GM19239 (cell line): ENCODE measurements around the gene CCDC82.

ENCODE experiments used
- DNase-seq: peaks from one replicate; pipeline ENCODE4 v3.0.0; 2011; ENCODE audit warnings: low spot score; ENCODE audit not compliant: insufficient read length
- FAIRE-seq: peaks from 2 replicates; lab custom pipeline; 2011; peaks lifted over from hg19 to GRCh38; lab: Jason Lieb, UNC

Gene CCDC82

DNA sequence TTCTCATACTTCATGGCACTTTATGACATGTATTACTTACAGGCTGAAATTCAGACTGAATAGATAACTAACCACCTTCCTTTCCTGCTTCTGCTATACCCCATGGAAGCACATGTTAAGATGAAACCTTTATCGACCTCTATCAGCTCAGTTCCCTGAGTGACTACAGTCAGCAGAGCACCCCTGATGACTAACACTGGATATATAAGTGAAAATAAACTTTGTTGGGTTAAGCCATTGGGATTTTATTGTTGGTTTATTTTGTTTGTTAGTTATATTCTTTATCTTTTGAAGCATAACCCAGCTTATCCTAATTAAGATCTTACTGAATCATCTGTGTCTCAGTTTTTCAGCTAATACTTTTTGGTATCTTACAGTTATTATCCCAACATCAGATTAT is 23.7 kb downstream of the CCDC82 start:
- FAIRE-seq: peak; percentile 69
- DNase-seq: no peak

DNA sequence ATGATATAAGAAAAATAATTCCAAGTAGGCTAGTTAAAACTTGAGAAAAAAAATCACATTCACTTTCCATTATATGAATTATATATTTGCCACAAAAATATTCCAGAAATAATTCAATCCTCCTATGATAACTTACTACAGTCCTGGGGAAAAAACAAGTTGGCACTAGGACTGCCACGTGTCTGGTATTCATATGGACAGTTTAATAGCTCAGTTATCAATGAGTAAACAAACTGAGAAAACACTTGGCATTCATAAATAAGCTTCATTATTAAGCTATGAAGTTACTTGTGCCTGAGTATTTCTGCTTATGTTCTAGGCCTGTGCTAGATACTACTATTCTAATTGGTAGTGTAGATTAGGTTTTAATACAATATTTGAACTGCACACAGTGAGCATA is 24.2 kb downstream of the CCDC82 start:
- no peak for FAIRE-seq

DNA sequence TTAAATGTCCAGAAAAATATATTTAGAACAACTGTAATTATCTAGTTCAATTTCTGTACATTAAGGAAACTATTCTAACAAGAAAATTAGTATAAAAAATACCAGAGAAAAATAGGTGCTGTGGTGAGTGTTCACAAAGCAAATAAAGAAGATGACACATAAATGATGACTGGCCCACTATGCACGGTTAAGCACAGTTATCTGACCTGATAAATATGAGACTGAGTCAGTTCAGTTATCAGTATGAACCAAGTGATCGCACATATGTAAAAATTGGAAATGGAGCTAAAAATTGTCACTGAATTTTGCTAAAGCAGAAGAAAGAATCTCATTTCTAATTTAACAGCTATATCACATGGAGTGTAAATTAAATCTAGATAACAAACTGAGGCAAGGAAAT is 27.9 kb downstream of the CCDC82 start:
- FAIRE-seq: no peak
- DNase-seq: no peak

More for the DNA sequence above, 24.2 kb downstream of the CCDC82 start:
- no peak for DNase-seq

DNA sequence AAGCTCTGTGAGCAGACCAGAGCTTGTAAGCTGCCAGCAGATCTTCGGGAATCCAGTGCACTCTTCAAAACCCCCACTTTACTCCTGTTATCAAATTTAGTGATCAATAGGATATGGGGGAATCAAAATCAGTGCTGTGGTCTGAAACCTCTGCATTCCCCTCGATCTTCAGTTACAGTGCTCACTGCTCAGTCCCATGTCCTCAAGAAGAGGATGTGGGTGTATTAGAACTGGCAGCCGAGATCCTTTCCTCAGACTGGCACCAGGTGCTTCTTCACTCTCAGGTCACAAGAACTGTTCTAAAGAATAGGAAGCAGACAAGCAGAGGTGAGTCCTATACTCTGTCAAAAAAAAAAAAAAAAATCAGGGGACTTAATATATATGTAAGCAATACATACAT is 31.4 kb downstream of the CCDC82 start:
- no peak for FAIRE-seq

DNA sequence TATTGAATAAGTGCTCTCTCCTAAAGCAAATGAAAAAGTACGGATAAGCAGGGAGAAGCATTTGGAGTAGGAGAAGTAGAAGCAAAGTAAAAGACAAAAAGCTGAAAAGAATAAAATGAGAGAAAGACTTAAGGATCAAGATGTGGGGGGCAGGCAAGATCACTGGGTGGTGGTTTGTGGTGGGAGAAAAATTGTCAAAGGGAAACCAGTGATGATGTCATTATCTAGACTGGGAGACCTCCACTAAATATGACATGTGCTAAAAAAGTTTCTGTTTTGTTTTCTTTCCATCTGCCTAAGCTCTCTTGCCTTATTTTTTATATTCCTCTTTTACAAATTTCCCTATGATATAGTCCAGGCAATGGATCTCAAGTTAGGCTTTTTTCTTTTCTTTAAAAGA is 31.9 kb downstream of the CCDC82 start:
- no peak for DNase-seq
- FAIRE-seq: peak; percentile 35

More for the DNA sequence above, 31.4 kb downstream of the CCDC82 start:
- no peak for DNase-seq

DNA sequence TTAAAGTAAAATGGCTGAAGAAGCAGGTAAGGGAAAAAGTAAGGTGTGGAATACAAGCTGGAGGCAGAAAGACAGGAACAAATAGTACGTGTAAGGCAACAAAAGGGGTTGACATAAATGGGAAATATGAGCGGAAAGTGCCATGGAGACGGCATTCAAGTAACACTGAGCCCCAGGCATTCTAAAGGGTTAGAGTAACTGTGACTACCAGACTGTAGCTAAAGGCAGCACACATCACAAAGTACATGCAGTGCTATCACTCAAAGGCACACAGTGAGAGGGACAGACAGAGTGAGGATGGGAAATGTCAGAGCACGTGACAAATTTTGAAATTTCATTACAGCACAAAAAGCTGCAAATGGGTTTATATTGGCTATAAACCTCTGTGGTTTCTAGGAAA is 32.9 kb downstream of the CCDC82 start:
- no peak for FAIRE-seq

DNA sequence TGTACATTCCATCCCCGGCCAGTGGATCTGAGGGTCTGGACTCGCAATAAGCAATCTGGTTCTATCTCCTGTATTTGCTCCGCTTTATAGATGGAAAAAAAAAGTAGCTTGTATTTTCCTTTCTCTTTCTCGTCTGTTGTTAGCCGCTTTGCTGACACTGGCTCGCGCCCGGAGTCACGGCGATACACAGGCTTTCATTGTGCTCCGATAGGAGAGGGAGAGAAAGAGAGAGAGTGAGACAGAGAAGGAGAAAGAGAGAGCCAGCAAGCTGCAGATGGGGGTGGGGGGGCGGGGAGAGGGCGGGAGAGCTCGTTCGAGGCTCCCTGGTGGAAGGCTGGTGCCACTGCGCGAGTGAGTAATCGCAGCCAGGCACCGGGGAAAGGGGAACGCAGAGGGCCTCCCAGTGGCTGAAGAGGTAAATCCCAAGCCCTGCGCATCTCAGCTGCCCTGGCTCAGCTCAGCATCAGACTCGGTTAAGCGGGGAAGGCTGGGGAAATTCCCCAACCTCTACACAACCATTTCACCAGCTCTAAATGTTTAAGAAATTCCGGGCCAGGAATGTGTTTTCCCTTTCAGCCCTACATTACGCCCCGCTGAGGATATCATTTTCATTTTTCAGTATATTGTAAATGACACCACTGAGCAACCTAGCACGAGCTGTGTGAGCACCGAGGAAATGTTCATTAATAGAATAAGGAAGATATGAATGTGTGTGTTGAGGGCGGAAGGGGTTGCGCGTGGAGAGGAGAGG is 46.6 kb downstream of the CCDC82 start, which contains the start of gene MAML2:
MAML2 (minus strand) TSS at position 235 of the 751 bp plus-strand sequence. CDS start 1,300 bp downstream, outside the sequence.
- FAIRE-seq (peak; percentile 65), DNase-seq (peak; percentile 78)

More for the DNA sequence above, 32.9 kb downstream of the CCDC82 start:
- DNase-seq: no peak

DNA sequence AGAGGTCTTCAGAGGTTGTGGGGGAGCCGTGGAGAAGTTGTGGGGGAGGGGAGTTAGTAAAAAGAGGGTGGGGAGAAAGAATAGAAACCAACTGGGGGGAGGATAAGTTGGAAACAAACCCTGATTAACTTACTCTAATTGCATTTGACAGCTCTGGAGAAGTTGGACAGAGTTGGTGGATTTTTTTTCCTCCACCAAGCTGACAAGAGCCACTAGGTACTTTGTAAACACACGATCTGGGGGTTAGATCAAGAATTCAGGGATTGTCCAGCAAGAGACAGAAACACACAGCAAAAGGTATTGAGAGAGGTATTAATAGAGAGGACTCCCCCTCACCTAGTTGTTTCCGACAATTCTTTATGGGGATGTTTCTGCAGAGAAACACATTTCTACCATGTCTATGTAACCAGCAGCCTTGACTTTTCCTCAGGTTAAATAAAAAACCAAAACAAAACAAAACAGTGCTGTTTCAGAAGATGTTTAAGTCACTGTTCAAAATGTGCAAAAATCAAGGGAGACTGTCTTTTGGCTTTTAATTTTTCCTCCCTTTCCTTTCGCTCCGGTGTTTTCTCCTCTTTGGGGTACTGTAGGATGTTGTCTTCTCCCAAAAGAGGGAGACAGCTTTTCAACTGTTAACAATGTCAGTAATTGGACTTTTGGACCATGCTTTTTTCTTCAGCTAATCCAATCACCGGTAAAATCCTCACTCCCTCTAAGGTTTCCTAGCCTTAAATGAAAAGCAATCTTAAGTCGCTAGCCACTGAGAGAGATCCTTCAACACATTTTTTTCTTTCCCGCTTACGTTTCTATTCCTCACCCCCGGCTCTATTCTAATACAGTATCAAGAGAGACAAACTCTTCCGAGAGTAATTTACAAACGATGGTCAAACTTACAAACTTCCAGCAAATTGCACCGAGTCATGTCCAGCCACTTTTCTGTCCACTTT is 47.4 kb downstream of the CCDC82 start:
- DNase-seq: no peak
- peak; percentile 68 for FAIRE-seq

DNA sequence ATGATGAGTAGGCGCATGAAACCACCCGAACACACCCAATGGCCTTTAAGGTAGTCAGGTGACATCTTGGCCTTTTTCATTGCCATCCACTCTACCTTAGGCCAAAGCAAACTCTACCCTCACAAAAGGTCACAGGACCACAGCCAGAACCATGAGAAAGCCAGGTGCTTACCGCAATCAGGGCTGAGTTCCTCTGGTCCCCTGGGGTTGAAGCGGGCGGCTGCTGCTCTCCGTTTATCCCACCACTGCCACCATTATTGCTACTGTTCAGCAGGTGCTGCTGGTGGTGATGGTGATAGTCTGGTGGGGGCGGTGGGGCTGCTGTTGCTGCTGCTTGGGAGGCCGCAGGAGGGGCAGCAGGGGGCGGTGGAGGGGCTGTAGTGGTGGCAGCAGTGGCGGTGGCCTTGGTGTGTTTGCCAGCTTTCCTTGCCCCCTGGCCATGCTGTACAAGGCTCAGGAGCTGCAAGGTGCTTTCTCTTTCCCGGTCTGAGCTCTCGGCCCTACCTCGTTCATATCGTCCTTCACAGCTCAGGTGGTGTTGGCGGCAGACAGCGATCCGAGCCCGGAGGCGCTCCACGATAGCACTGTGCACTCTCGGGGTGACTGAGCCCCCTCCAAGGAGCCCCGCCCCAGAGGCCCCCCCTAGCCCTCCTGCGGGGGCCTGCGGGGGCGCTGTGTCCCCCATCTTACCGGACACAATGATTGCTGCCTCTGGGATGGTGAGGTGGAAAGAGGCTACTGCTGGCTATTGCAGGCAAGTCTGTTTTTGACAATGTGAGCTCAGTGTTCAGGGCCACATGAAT is 48.3 kb downstream of the CCDC82 start:
- DNase-seq (no peak), FAIRE-seq (peak; percentile 42)

DNA sequence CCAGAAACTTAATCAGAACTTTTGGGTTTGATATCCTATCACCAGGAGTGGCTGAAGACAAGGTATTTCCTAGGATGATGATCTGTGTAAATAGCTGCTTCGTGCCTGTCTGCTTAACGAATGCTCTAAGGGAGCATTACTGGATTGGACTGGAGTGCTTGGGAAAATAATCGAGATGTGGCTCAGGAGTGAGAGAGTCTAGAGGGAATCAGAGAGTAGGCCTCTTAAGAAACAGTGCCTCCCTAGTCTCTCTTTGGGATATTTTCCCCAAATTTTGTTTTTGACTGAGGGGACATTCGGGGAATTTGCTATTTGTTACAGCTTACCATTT is 49.2 kb downstream of the CCDC82 start:
- DNase-seq (no peak), FAIRE-seq (no peak)

DNA sequence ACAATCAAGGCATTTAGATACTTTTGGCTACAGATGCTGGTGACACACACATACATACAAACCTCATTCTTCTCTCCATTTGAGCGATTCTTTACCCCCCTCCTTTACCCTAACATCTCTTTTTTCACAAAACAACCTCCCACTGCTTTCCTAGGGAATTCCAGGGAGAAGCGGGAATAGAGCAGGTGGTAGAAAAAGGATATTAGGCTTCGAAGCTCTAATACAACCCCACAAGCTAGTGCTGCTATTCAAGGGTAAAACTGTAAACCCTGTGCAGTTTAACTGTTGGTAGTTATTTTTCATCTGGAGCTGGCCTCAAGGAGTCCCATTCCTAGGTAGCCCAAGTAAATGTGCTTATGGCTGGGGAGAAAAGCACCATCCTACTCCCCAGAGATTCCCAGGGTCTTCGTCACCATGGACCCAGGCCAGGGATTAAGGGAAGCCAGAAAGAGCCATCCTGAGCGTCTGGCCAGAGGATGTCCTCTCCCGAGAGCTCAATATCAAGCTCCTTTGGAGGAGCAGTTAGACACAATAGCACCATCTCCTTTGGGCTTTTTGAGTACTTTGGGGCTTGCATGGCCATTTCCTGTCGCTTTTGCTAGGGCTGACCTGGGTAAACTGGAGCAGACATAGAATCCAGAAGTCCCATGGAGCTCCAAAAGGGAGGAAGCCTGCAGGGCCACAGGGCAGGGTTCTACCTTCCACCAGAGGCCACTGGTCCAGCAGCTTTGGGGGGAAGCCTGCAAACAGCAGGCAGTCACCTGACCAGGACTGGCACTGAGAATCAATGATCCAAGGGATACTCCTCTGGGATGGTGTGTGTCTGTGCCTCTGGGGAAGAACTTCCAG is 49.8 kb downstream of the CCDC82 start:
- FAIRE-seq: no peak
- no peak for DNase-seq

DNA sequence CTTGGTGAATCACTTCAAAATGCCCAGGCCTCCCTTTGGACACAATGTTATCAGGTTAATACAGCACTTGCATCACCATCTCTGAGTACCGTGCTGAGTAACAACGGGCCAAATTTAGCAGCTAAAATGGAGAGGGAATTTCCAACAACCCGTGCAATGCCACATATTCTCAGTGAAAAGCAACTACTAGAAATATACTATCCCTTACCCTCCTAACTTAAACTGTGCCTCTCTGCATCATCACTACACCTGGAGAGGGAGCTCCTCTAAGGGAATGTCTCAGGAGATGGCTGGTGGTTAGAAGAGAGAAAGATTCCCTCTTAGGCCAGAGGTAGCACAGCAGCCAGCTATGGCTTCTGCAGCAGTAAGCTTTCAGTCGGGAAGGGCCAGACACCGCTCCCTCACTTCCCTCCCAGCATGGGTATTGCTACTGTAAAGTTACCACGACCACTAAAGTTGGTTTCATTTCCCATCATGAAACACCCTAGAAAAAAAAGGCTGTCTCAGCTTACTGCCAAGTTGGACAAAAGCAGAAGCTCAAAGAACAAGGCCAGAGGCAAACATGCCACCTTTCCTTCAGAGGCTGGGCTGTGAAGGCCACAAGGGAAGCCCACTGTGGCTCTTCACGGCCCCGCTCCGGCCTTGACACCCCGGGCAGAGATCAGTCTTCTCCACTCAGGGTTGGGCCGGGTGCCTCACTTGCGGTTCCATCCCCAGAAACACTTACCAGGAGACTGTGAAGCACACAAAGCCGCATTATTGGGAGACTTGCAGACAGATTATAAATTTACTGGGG is 50.6 kb downstream of the CCDC82 start:
- peak; percentile 23 for DNase-seq
- FAIRE-seq: peak; percentile 88

DNA sequence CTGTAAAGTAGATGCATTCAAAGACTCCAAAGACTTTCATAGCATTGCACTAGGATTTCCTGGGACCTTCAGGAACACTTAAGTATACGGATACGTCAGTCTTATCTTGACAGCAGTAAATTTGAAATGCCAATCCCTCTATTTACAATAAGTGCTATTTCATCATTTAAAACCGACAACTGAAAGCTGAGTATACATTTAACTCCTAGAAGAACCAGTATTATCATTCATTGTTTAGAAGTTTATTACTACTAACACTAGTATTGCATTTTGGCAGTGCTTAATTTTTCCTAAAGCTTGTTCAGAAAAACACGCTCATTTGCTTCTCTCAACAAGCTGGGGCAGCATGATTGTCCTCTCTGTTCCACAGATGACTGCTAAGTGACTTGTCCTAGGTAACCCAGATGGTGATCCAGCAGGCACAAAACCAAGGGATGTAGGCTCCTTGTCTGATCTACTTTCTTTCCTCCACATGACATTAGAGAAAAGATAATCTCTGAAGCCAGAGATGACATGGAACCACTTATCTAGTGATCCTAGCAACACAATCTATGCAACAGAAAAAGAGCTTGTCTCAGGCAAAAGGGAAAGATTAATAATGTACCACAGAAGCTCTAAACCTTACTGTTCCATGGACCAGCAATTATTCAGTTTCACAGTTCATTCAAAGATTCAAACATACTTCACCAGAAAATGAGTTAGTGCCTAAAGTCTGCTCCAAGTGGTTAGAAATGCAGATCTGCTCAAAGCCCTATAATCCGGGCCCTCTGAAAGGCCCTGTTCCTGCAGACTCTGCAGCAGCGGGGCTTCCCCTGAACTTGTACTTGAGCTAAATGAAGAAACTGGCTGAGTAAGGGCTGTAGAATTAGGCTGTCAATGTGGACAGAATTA is 51.9 kb downstream of the CCDC82 start:
- DNase-seq: no peak
- peak; percentile 82 for FAIRE-seq

DNA sequence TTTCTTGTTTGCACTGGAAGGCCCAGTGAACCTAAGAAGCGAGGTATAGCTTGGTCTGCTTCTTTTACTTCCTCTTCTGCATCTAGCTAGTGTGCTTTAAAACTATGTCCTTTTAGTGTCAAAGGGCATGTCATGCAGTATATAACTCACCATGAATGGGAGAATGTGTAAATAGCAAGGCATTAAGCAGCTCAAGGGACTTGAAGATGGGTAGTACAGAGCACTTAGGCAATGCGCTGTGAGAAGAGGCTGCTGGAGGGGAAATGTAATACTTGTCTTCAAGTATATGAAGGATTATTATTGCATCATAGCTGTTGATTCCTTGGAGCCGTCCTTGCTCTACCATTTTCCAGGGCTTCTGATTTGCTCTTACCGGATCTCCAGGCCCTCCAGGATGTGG is 54.3 kb downstream of the CCDC82 start:
- no peak for FAIRE-seq
- DNase-seq: no peak

DNA sequence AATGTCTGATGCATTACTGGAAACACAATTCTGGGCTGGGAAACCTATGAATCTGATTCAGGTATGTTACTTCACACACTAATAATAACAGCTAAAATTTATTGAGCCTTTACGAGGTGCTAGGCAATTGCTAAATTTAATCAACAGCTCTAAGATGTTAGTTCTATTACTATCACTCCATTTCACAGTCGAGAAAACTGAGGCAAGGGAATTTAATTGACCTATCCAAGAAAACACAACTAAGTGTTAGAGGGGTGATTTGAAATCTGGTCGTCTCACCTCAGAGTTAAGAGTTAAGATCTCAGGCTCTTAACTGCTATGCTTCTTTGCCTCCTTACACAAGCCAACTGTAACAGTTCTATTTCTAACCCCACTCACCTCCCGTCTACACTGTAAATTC is 55.5 kb downstream of the CCDC82 start:
- no peak for DNase-seq
- FAIRE-seq: no peak

DNA sequence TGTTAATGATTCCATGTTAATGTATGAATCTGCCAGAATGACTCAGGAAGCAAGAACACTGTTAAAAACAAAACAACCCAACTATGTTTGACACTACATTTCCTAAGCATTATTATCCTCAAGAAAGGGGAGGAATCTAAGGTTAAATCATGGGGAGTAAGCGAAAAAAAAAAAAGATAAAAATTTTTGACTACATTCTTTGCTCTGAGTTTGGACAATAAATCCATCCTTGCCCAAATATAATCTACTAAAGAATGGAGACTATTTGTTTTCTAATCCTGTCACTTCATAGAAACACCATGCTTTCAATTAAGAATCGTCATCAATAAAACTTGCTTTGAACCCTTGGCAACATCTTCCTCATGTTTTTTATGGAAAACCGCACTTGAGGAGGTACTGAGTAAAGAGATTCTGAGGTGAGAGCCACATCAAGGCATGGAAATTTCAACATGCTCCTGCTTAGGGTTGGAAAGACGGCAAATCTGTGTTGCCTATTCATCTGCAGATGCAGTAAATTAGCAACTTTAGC is 56.5 kb downstream of the CCDC82 start:
- FAIRE-seq (no peak), DNase-seq (no peak)

DNA sequence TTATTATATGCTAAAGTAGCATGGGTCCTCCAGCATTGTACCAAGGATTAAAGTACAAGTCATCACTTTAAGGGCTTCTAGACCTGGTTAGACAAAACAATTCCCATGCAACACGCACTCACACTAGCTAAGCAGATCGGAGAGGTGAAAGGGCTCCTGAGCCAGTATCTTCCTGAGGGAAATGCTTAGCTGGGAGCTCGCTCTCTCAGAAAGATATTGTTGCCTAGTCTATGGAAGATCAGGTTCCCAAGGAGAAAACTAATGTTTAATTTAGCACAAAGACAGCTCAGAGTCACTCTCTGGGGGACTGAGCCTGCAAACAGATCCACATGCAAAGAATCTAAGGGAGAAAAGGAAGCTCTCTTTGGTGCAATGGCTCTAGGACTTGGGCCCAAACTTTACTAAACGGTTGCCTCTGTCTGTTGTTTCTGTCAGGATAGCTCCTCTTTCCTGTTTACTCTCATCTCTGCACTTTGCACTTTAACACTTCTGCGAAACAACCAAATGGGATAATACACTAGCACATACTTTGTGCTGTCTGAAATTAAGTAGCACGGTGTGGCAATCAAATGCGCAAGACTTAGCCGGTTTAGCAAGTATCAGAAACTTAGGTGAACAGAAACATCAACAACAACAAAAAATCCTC is 57.5 kb downstream of the CCDC82 start:
- FAIRE-seq (no peak), DNase-seq (no peak)
